Measurements from ENCODE around the gene UCKL1.
"Not testable (repeated sequence)": the region's sequence is repeated elsewhere in the genome, so short reads cannot be mapped to it uniquely, and the experiment has no call there.

The UCKL1 gene

GRCh38 chr20:63972312-63973159 is 16.3 kb upstream of the UCKL1 start:
- DNase-seq, result no peak

GRCh38 chr20:63971960-63972311 is 15.7 kb upstream of the UCKL1 start:
- not testable (repeated sequence) for DNase-seq

- no peak for DNase-seq
Observed at GRCh38 chr20:63970714-63971431, 14.7 kb upstream of the UCKL1 start.

GRCh38 chr20:63969838-63970713 is 13.9 kb upstream of the UCKL1 start, which contains the start of gene ZNF512B:
ZNF512B (minus strand) TSS chr20:63969930; CDS start chr20:63967950, 1,980 bp downstream.
- peak; percentile 56 for DNase-seq

- DNase-seq, result no peak
Observed at GRCh38 chr20:63968928-63969760, 12.9 kb upstream of the UCKL1 start.

GRCh38 chr20:63968136-63968927 is 12.1 kb upstream of the UCKL1 start:
- DNase-seq, result no peak

- DNase-seq, result no peak
Observed at GRCh38 chr20:63967330-63968135, 11.3 kb upstream of the UCKL1 start.

- DNase-seq, result no peak
Observed at GRCh38 chr20:63966944-63967322, 10.7 kb upstream of the UCKL1 start.

- DNase-seq, result no peak
Observed at GRCh38 chr20:63966172-63966943, 10.1 kb upstream of the UCKL1 start.

GRCh38 chr20:63964412-63964811 is 8.2 kb upstream of the UCKL1 start:
- DNase-seq, result no peak

GRCh38 chr20:63963784-63964301 is 7.6 kb upstream of the UCKL1 start:
- no peak for DNase-seq

- DNase-seq, result no peak
Observed at GRCh38 chr20:63963348-63963741, 7.1 kb upstream of the UCKL1 start.

- DNase-seq, result no peak
Observed at GRCh38 chr20:63962426-63963347, 6.5 kb upstream of the UCKL1 start.

- no peak for DNase-seq
Observed at GRCh38 chr20:63961664-63962425, 5.6 kb upstream of the UCKL1 start.

GRCh38 chr20:63960654-63961621 is 4.7 kb upstream of the UCKL1 start:
- DNase-seq, result not testable (repeated sequence)

GRCh38 chr20:63959699-63960075 is 3.5 kb upstream of the UCKL1 start:
- DNase-seq, result no peak
